ENCODE data around the gene FMO2.
"Not testable (repeated sequence)": the region's sequence is repeated elsewhere in the genome, so short reads cannot be mapped to it uniquely, and the experiment has no call there.

FMO2 gene

GRCh38 chr1:171221665-171222591 lies 36.8 kb downstream of the FMO2 start:
- no peak for TF ChIP-seq CTCF (conservative IDR thresholded peaks at IDR 0.05; ENCODE audit: control insufficient read depth, insufficient read depth, low read depth, low read length)
- no peak overlapping the region for H3K4me3 ChIP-seq (ENCODE audit: control insufficient read depth, low read depth, low read length)
- DNase-seq (ENCODE audit: low read depth), result no peak

DNA sequence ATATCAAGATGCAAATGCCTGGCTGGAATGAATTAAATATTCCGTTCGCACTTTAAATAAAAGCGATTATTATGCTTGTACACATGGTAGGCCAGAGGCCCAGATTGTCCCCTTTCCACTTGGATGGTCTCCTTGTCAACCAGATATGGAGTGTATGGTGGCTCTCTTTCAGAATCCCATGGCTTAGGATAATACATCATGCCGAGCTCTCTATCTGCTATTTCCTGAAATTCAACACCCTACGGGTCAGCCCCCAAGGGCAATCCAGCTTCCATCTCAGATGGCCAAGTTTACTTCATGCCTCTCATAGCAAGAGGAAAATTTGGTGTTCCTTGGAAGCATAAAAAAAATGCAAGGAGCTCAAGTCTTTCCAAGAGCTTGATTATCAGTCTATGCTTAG lies 37.8 kb downstream of the FMO2 start:
- TF ChIP-seq CTCF (conservative IDR thresholded peaks at IDR 0.05; ENCODE audit: control insufficient read depth, insufficient read depth, low read depth, low read length), result no peak
- DNase-seq (ENCODE audit: low read depth), result peak; percentile 24
- H3K4me3 ChIP-seq (ENCODE audit: control insufficient read depth, low read depth, low read length), result no peak overlapping the region

DNA sequence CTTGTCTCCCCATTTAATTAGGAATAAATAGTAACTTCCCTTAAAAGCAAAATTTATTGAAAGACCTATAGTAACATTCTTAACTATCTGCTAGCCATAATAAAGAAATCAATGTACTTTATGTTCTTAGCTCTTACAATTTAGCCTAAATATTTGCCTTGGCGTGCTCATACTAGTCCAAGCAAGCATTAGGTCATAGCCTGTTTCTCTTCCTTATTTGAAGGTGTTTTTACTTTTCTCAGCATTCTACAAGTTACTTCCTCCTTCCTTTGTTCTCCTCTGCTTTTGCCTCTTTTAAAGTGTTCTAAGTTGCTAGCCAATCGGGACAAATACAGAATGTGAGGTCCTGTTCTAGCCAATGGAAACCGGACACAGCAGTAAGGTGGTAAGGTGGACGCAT lies 39.2 kb downstream of the FMO2 start:
- not testable (repeated sequence) for DNase-seq (ENCODE audit: low read depth); H3K4me3 ChIP-seq (ENCODE audit: control insufficient read depth, low read depth, low read length)

- no peak overlapping the region for H3K4me3 ChIP-seq (ENCODE audit: control insufficient read depth, low read depth, low read length)
- DNase-seq (ENCODE audit: low read depth), result peak; percentile 83
- TF ChIP-seq CTCF (conservative IDR thresholded peaks at IDR 0.05; ENCODE audit: control insufficient read depth, insufficient read depth, low read depth, low read length), result peak; percentile 92
These were observed 41.8 kb downstream of the FMO2 start for GRCh38 chr1:171226747-171227370.

DNA sequence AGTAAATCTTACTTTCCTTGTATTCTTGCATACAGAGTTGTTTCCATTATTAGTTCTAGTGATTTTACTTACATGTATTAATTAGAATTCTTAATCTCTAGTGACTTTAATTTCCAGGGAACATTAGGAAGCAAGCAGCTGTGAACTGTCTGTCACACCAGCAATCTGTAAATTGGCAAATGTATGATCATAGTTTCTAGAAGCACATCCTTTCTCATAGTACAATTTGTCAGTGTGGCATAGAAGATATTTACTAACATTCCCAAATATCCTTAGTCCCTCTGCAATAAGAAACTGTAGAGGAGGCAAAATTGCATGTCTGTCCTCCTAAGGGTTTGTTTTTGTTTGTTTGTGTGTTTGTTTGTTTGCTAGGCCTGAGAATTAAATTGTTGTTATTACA lies 46.2 kb downstream of the FMO2 start:
- DNase-seq (ENCODE audit: low read depth), result no peak
- H3K4me3 ChIP-seq (ENCODE audit: control insufficient read depth, low read depth, low read length), result no peak overlapping the region
- TF ChIP-seq CTCF (conservative IDR thresholded peaks at IDR 0.05; ENCODE audit: control insufficient read depth, insufficient read depth, low read depth, low read length), result no peak

DNA sequence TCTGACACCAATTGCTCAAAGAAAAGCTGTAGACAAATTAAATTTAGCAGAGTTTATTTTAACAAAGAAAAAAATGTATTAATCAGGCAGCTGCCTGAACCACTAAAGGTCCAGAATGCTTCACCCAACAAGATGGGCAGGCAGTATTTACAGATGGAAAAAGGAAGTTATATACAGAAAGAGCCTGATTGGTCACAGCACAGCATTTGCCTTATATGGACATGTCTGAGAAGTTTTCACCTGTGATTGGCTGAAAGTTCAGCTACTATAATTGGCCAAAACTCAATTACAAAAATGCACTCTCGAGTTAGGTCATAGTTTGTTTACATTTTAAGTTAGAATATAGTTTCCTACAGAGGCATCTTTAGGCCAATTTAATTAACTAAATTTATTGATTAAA lies 48.1 kb downstream of the FMO2 start:
- no peak for DNase-seq (ENCODE audit: low read depth)
- TF ChIP-seq CTCF (conservative IDR thresholded peaks at IDR 0.05; ENCODE audit: control insufficient read depth, insufficient read depth, low read depth, low read length), result no peak
- H3K4me3 ChIP-seq (ENCODE audit: control insufficient read depth, low read depth, low read length), result no peak overlapping the region

DNA sequence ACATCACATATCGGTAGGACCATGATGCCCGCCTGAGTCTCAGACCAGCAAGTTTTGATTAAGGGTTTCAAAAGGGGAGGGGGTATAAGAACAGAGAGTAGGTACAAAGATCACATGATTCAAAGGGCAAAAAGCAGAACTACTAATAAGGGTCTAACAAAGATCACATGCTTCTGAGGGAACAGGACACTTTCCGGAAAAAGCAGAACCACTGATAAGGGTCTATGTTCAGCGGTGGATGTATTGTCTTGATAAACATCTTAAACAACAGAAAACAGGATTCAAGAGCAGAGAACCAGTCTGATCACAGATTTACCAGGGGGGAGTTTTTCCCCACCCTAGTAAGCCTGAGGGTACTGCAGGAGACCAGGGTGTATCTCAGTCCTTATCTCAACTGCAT lies 51.1 kb downstream of the FMO2 start:
- H3K4me3 ChIP-seq (ENCODE audit: control insufficient read depth, low read depth, low read length); DNase-seq (ENCODE audit: low read depth): not testable (repeated sequence)
